ENCODE measurements around the gene SRBD1.
"Not testable (repeated sequence)": the region's sequence is repeated elsewhere in the genome, so short reads cannot be mapped to it uniquely, and the experiment has no call there.

DNA sequence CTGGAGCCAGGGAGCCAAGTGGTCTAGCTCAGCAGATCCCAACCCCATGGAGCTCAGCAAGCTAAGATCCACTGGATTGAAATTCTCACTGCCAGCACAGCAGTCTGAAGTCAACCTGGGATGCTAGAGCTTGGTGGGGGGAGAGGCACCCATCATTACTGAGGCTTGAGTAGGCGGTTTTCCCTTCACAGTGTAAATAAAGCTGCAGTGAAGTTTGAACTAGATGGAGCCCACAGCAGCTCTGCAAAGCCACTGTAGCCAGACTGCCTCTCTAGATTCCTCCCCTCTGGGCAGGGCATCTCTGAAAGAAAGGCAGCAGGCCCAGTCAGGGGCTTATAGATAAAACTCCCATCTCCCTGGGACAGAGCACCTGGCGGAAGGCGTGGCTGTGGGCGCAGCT lies 185.0 kb downstream of the SRBD1 start:
- TF ChIP-seq, protein P1, sequence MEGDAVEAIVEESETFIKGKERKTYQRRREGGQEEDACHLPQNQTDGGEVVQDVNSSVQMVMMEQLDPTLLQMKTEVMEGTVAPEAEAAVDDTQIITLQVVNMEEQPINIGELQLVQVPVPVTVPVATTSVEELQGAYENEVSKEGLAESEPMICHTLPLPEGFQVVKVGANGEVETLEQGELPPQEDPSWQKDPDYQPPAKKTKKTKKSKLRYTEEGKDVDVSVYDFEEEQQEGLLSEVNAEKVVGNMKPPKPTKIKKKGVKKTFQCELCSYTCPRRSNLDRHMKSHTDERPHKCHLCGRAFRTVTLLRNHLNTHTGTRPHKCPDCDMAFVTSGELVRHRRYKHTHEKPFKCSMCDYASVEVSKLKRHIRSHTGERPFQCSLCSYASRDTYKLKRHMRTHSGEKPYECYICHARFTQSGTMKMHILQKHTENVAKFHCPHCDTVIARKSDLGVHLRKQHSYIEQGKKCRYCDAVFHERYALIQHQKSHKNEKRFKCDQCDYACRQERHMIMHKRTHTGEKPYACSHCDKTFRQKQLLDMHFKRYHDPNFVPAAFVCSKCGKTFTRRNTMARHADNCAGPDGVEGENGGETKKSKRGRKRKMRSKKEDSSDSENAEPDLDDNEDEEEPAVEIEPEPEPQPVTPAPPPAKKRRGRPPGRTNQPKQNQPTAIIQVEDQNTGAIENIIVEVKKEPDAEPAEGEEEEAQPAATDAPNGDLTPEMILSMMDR (IDR thresholded peaks at IDR 0.05; ENCODE audit: low read depth, low read length), result not testable (repeated sequence)
- TF ChIP-seq EZH2phosphoT487 (IDR thresholded peaks at IDR 0.05; ENCODE audit: low read depth), result not testable (repeated sequence)

Measured in OCI-LY3 (cell line).